ENCODE measurements around the gene CDH4. TPM values are rescaled to one million over a fixed set of nuclear protein-coding genes. Genes with fewer than 3 reads are reported as not detected.

Gene CDH4
- total RNA-seq, 4 donors from 2014 or later = 0.71 to 4.2 (median 2.9) TPM

GRCh38 chr20:61304750-61305149, 52.7 kb downstream of the CDH4 start:
- intact Hi-C loops (cut with DNase I; ENCODE audit: low total_unique reads) = loop anchor here (10.0 kb wide), 1 partner anchor 480 kb away; no protein-coding TSS in a partner anchor
- no peak overlapping the region for H3K4me3 ChIP-seq (ENCODE audit: low read depth, poor library complexity, severe bottlenecking)
- 84 to 95% methylated on average over 8 of the region's 8 CpGs for WGBS, 2 donors
- DNase-seq (ENCODE audit: low spot score in 2 of 2) = no peak
- TF ChIP-seq, protein P1, sequence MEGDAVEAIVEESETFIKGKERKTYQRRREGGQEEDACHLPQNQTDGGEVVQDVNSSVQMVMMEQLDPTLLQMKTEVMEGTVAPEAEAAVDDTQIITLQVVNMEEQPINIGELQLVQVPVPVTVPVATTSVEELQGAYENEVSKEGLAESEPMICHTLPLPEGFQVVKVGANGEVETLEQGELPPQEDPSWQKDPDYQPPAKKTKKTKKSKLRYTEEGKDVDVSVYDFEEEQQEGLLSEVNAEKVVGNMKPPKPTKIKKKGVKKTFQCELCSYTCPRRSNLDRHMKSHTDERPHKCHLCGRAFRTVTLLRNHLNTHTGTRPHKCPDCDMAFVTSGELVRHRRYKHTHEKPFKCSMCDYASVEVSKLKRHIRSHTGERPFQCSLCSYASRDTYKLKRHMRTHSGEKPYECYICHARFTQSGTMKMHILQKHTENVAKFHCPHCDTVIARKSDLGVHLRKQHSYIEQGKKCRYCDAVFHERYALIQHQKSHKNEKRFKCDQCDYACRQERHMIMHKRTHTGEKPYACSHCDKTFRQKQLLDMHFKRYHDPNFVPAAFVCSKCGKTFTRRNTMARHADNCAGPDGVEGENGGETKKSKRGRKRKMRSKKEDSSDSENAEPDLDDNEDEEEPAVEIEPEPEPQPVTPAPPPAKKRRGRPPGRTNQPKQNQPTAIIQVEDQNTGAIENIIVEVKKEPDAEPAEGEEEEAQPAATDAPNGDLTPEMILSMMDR (IDR thresholded peaks at IDR 0.05) = peak in 1 of 3 donors; percentile 36
- TF ChIP-seq POLR2A (IDR thresholded peaks at IDR 0.05) = no peak

GRCh38 chr20:61306937-61307475, 54.9 kb downstream of the CDH4 start:
- no peak for DNase-seq (ENCODE audit: low spot score in 2 of 2)
- TF ChIP-seq POLR2A (IDR thresholded peaks at IDR 0.05) = no peak
- TF ChIP-seq, protein P1 (IDR thresholded peaks at IDR 0.05) = no peak
- H3K4me3 ChIP-seq (ENCODE audit: low read depth, poor library complexity, severe bottlenecking) = no peak overlapping the region
- WGBS, 2 donors = 69% methylated on average over 10 of the region's 10 CpGs
- intact Hi-C loops (cut with DNase I; ENCODE audit: low total_unique reads) = loop anchor here (10.0 kb wide), 1 partner anchor 478 kb away; no protein-coding TSS in a partner anchor

DNA sequence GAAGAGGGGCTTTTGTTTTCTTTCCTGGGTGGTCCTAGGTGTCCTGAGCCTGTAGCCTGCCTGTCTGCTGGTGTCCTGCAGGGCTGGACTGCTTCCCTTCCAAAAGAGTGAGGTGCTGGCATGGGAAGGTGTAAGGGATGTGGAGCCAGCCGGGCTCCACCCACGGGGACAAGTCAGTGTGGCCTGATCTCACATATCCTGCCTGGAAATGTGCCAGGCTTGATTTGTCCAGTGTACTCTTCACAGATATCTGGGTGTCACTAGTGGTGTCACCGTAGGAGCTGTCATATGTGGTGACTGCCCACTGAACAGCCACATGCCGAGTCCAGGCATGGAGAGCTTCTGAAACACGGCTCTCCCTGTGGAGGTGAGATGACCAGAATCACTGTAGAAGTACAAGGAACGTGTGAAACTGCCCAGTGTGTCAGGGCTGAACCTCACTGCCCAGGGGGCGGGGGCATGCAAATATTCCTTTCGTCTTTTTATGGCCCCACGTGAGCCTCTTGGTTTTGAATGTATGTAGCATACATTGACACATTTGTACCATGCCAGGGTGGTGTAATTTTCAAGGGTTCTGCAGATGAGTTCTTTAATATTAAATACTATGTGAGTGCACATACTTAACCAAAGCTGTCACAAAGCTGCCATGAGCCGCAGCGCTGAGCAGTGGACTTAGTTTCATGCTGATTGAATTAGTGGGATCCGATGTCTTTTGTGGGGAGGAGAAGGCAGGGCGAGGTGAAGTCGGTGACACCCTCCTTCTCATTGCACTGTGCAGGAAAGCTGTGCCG, 55.8 kb downstream of the CDH4 start:
- intact Hi-C loops (cut with DNase I; ENCODE audit: low total_unique reads) = loop anchor here (10.0 kb wide), 1 partner anchor 477 kb away; no protein-coding TSS in a partner anchor
- no peak for DNase-seq (ENCODE audit: low spot score in 2 of 2)
- TF ChIP-seq POLR2A (IDR thresholded peaks at IDR 0.05) = no peak
- TF ChIP-seq, protein P1 (IDR thresholded peaks at IDR 0.05) = no peak
- no peak overlapping the region for H3K4me3 ChIP-seq (ENCODE audit: low read depth, poor library complexity, severe bottlenecking)
- WGBS, 2 donors = 54 to 68% methylated on average over 15 of the region's 15 CpGs

DNA sequence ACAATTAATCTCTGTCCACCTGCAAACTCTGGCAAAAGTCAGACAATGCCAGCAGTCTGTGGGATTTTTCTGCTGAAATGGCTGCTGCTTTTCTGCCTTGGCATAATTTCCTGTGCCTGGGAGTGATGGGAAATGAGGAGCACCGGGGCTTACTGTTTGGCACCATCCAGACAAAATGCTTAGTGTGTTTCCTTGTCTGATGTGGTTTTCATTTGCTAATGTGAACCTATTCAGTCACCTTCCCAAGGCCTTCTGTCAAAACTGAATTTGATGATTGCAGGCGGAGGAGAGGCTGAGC, 56.4 kb downstream of the CDH4 start:
- H3K4me3 ChIP-seq (ENCODE audit: low read depth, poor library complexity, severe bottlenecking) = no peak overlapping the region
- 39 to 48% methylated on average over 2 of the region's 2 CpGs for WGBS, 2 donors
- intact Hi-C loops (cut with DNase I; ENCODE audit: low total_unique reads) = loop anchor here (10.0 kb wide), 1 partner anchor 476 kb away; no protein-coding TSS in a partner anchor
- TF ChIP-seq POLR2A (IDR thresholded peaks at IDR 0.05) = no peak
- TF ChIP-seq, protein P1 (IDR thresholded peaks at IDR 0.05) = no peak
- no peak for DNase-seq (ENCODE audit: low spot score in 2 of 2)

DNA sequence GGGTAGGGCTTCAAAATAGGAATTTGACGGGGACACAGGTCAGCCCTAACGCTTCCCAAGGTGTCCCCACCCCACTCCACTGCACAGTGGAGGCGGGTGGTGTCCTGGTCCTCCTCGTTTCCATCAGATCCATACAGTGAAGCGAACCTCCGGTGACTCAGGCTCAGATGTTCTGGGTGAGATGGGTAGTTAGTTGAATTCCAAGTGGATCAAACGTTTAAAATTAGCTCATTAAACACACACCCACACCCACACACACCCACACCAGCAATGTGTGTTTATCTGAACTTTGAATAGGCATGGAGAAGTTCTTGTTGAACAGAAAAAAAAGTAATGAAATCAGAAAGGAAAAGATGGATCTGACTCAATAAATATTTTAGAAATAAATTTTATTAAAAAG, 58.9 kb downstream of the CDH4 start:
- no peak overlapping the region for H3K4me3 ChIP-seq (ENCODE audit: low read depth, poor library complexity, severe bottlenecking)
- WGBS, 2 donors = 54 to 59% methylated on average over 7 of the region's 7 CpGs
- DNase-seq (ENCODE audit: low spot score in 2 of 2) = no peak
- no peak for TF ChIP-seq POLR2A (IDR thresholded peaks at IDR 0.05)
- TF ChIP-seq, protein P1 (IDR thresholded peaks at IDR 0.05) = no peak
- intact Hi-C loops (cut with DNase I; ENCODE audit: low total_unique reads) = no loop called here
